Activated T-cell treated with anti-CD3 and anti-CD28 coated beads for 24 hours (primary cell): ENCODE results near the gene ENDOV.

Source experiments
- DNase-seq: peaks from one replicate; pipeline ENCODE4 v3.0.0-alpha.2; 2020; ENCODE audit warnings: low read depth

ENDOV gene

GRCh38 chr17:80416260-80416939, 1.4 kb downstream of the ENDOV start:
- no peak for DNase-seq

GRCh38 chr17:80416940-80417293, 1.9 kb downstream of the ENDOV start:
- DNase-seq: no peak

- no peak for DNase-seq
These were observed 3.6 kb downstream of the ENDOV start for GRCh38 chr17:80418589-80418988.

GRCh38 chr17:80419255-80419654, 4.3 kb downstream of the ENDOV start:
- DNase-seq: no peak

- no peak for DNase-seq
These were observed 6.6 kb downstream of the ENDOV start for GRCh38 chr17:80421381-80422090.

GRCh38 chr17:80422276-80422675, 7.3 kb downstream of the ENDOV start:
- DNase-seq: no peak

- no peak for DNase-seq
These were observed 8.0 kb downstream of the ENDOV start for GRCh38 chr17:80422981-80423380.

- no peak for DNase-seq
These were observed 8.7 kb downstream of the ENDOV start for GRCh38 chr17:80423536-80424225.

- DNase-seq: no peak
These were observed 9.3 kb downstream of the ENDOV start for GRCh38 chr17:80424261-80424660.

GRCh38 chr17:80424878-80425765, 10.2 kb downstream of the ENDOV start:
- DNase-seq: no peak

- no peak for DNase-seq
These were observed 11.0 kb downstream of the ENDOV start for GRCh38 chr17:80425835-80426426.

GRCh38 chr17:80426671-80427326, 11.8 kb downstream of the ENDOV start:
- peak; percentile 83 for DNase-seq

- DNase-seq: no peak
These were observed 12.7 kb downstream of the ENDOV start for GRCh38 chr17:80427366-80428282.

- DNase-seq: no peak
These were observed 13.4 kb downstream of the ENDOV start for GRCh38 chr17:80428363-80428762.

- DNase-seq: no peak
These were observed 13.8 kb downstream of the ENDOV start for GRCh38 chr17:80428796-80429195.

- DNase-seq: no peak
These were observed 14.6 kb downstream of the ENDOV start for GRCh38 chr17:80429356-80430275.

GRCh38 chr17:80430446-80431245, 15.7 kb downstream of the ENDOV start:
- DNase-seq: no peak
